K562 (cell line): ENCODE measurements around the gene NLRP9. TPM values are rescaled to one million over a fixed set of nuclear protein-coding genes. Genes with fewer than 3 reads are reported as not detected.
A peak's percentile ranks its signal among the peaks of the same experiment; 100 is the strongest.

Source experiments
- ATAC-seq: fragments of 200-7000 bp; cut with Tn5 transposase; 3 replicates; pipeline ENCODE4 v1.9.1; 2020; ENCODE audit warnings: moderate library complexity
- BruUV-seq: library from RNA; stranded (reverse); fragments of 400-500 nt; replicated peaks from 2 replicates; lab custom pipeline; 2021; lab: Mats Ljungman, UMichigan
- CTCF ChIA-PET: fragments of 300-600 bp; formaldehyde crosslinking; extraction: SDS; loops from one replicate; lab custom pipeline; 2021; ENCODE audit warnings: low intra/inter-chr PET ratio; lab: Yijun Ruan, JAX
- POLR2A ChIA-PET: fragments of 300-600, 350-650 bp; sonication (Branson Sonifier 250); formaldehyde crosslinking; extraction: SDS; loops from one replicate; lab custom pipeline; 2021; ENCODE audit warnings: antibody characterized with exemption, inconsistent platforms; lab: Yijun Ruan, JAX
- DNase-seq, 4 experiments: peaks; one replicate each; pipeline versions ENCODE4 v3.0.0 to v3.0.0-alpha.2; 2011 to 2018; ENCODE audit warnings: low spot score in 3 of 4, mixed read lengths in 3 of 4; ENCODE audit errors: extremely low read depth in 1 of 4
- FAIRE-seq: peaks from 2 replicates; lab custom pipeline; 2011; peaks lifted over from hg19 to GRCh38; lab: Jason Lieb, UNC
- H2AFZ ChIP-seq: 2 replicates; pipeline ENCODE4 v1.6.0; 2011; ENCODE audit warnings: low read depth, low read length, control low read depth, inconsistent platforms
- H3K27ac ChIP-seq: fragments of 200-600 bp; 3 replicates; pipeline ENCODE4 v1.8.0; 2011; ENCODE audit warnings: low read depth, mild to moderate bottlenecking, control low read depth, inconsistent platforms, low read length, moderate library complexity, mixed read lengths; ENCODE audit errors: extremely low read depth
- H3K27me3 ChIP-seq, 2 experiments: fragments of 300-600 bp in 1 of 2; 2 replicates in 1 of 2; 3 replicates in 1 of 2; pipeline versions ENCODE4 v1.6.0 to v1.8.0; 2011; ENCODE audit warnings: inconsistent platforms in 2 of 2, low read length in 2 of 2, mild to moderate bottlenecking in 1 of 2, mixed read lengths in 1 of 2, moderate library complexity in 1 of 2; ENCODE audit not compliant: control insufficient read depth in 2 of 2, insufficient read depth in 2 of 2
- H3K36me3 ChIP-seq: fragments of 300-600 bp; 3 replicates; pipeline ENCODE4 v1.8.0; 2011; ENCODE audit warnings: mild to moderate bottlenecking, low read length, inconsistent platforms; ENCODE audit not compliant: control insufficient read depth, insufficient read depth
- H3K4me1 ChIP-seq, 2 experiments: fragments of 200-600 bp in 1 of 2; replicated peaks in 1 of 2; 2 replicates in 1 of 2; 3 replicates in 1 of 2; pipeline versions ENCODE4 v1.5.1 to v1.8.0; 2011; ENCODE audit warnings: inconsistent platforms in 2 of 2, low read length in 2 of 2, mild to moderate bottlenecking in 1 of 2, mixed read lengths in 1 of 2, moderate library complexity in 1 of 2; ENCODE audit not compliant: control insufficient read depth in 2 of 2, insufficient read depth in 2 of 2
- H3K4me2 ChIP-seq: 2 replicates; pipeline ENCODE4 v1.6.1; 2011; ENCODE audit warnings: low read length, control low read depth, inconsistent platforms, mixed read lengths; ENCODE audit not compliant: insufficient read depth
- H3K4me3 ChIP-seq: fragments of 200-600 bp; sonication (generic), shearing (Covaris generic); 2 replicates; pipeline ENCODE4 v1.5.1; 2016; ENCODE audit warnings: control low read depth, inconsistent platforms
- H3K79me2 ChIP-seq: fragments of 200-600 bp; 3 replicates; pipeline ENCODE4 v1.8.0; 2011; ENCODE audit warnings: low read length, inconsistent platforms; ENCODE audit not compliant: control insufficient read depth, insufficient read depth
- H3K9ac ChIP-seq, 2 experiments: 2 replicates each; pipeline versions ENCODE4 v1.6.0 to v1.6.1; 2011; ENCODE audit warnings: low read depth in 2 of 2, low read length in 2 of 2, control low read depth in 1 of 2, inconsistent platforms in 1 of 2, mild to moderate bottlenecking in 1 of 2, mixed read lengths in 1 of 2; ENCODE audit not compliant: insufficient read depth in 1 of 2
- H3K9me1 ChIP-seq: one replicate; pipeline ENCODE4 v1.6.0; 2011; ENCODE audit warnings: inconsistent platforms, mild to moderate bottlenecking, low read length, moderate library complexity; ENCODE audit not compliant: control insufficient read depth, insufficient read depth
- H3K9me3 ChIP-seq: replicated peaks from 2 replicates; pipeline ENCODE4 v1.5.1; 2011; ENCODE audit warnings: low read depth, low read length, inconsistent platforms; ENCODE audit not compliant: control insufficient read depth, insufficient read depth
- H4K20me1 ChIP-seq: replicated peaks from 2 replicates; pipeline ENCODE4 v1.6.1; 2011; ENCODE audit warnings: low read length, inconsistent platforms, mixed read lengths; ENCODE audit not compliant: control insufficient read depth, insufficient read depth
- CHD4 ChIP-seq: fragments of 200-600 bp; sonication (generic); IDR thresholded peaks from 3 replicates; pipeline ENCODE4 v1.6.1; 2012; ENCODE audit warnings: low read depth, mild to moderate bottlenecking, mixed read lengths, low read length, inconsistent platforms; ENCODE audit not compliant: insufficient read depth, insufficient replicate concordance, poor library complexity, severe bottlenecking
- KDM1A ChIP-seq, 2 experiments: fragments of 450-650 bp; IDR thresholded peaks; 2 replicates each; pipeline ENCODE4 v1.6.1; 2016; ENCODE audit warnings: mild to moderate bottlenecking in 2 of 2
- NBN ChIP-seq: fragments of 450-650 bp; IDR thresholded peaks from 2 replicates; pipeline ENCODE4 v1.6.1; 2016; ENCODE audit warnings: low read depth, mild to moderate bottlenecking
- NFYB ChIP-seq: IDR thresholded peaks from 2 replicates; pipeline ENCODE4 v1.6.1; 2011; ENCODE audit warnings: mild to moderate bottlenecking, moderate library complexity; ENCODE audit not compliant: insufficient read length; ENCODE audit errors: extremely low read depth
- POLR2G ChIP-seq: fragments of 200-400 bp; formaldehyde crosslinking; IDR thresholded peaks from 2 replicates; pipeline ENCODE4 v1.6.1; 2017; ENCODE audit warnings: low read depth, mild to moderate bottlenecking, antibody characterized with exemption, low read length, moderate library complexity
- RBFOX2 ChIP-seq: fragments of 200-400 bp; formaldehyde crosslinking; IDR thresholded peaks from 2 replicates; pipeline ENCODE4 v1.6.1; 2017; ENCODE audit warnings: low read depth, mild to moderate bottlenecking, low read length, moderate library complexity
- WGBS: fragments of 100-300 bp; shearing (Covaris generic); methylation state at CpG from one replicate; pipeline ENCODE4 v1.1.6; 2016; ENCODE audit warnings: low coverage, mixed read lengths; ENCODE audit not compliant: insufficient coverage; ENCODE audit errors: missing lambda C conversion rate; 5-methylcytosine and 5-hydroxymethylcytosine counted together
- in situ Hi-C: fragments of 300-500 bp; cut with MboI; formaldehyde crosslinking; loops from 4 replicates; pipeline ENCODE4 v1.15.0; 2018; ENCODE audit warnings: inconsistent platforms, mixed read lengths
- intact Hi-C: fragments of 100-400 bp; cut with micrococcal nuclease; formaldehyde crosslinking; loops from 2 replicates; pipeline ENCODE4 v1.14.2; 2022
- polyA plus RNA-seq, 8 experiments: library from polyadenylated mRNA; depleted of rRNA in 4 of 8; stranded (reverse) in 5 of 8; unstranded in 3 of 8; fragments of >200 nt; fragmentation: Nextera tagmentation in 2 of 8; fragmentation: Illumina TruSeq in 1 of 8; extraction: Ambion mirVana in 2 of 8; extraction: Trizol in 1 of 8; gene quantifications; 2 replicates each; pipeline versions ENCODE4 v1.2.1 to v1.2.3, GENCODE V29; 2011 to 2014; ENCODE audit warnings: inconsistent platforms in 1 of 8, missing spikeins in 1 of 8
- total RNA-seq, 7 experiments: library from RNA; depleted of rRNA in 6 of 7; stranded (reverse); fragments of >200 nt in 6 of 7; fragmentation: Illumina TruSeq in 2 of 7; extraction: Trizol in 2 of 7; gene quantifications; 2 replicates each; pipeline versions ENCODE4 v1.2.1 to v1.2.3, GENCODE V29; 2011 to 2021; ENCODE audit warnings: low replicate concordance in 1 of 7

NLRP9 gene
- total and polyA plus RNA-seq, 9 of the 15 experiments (the other 6 are each of a cell fraction or from before 2014, with no cell fraction given), result not detected

DNA sequence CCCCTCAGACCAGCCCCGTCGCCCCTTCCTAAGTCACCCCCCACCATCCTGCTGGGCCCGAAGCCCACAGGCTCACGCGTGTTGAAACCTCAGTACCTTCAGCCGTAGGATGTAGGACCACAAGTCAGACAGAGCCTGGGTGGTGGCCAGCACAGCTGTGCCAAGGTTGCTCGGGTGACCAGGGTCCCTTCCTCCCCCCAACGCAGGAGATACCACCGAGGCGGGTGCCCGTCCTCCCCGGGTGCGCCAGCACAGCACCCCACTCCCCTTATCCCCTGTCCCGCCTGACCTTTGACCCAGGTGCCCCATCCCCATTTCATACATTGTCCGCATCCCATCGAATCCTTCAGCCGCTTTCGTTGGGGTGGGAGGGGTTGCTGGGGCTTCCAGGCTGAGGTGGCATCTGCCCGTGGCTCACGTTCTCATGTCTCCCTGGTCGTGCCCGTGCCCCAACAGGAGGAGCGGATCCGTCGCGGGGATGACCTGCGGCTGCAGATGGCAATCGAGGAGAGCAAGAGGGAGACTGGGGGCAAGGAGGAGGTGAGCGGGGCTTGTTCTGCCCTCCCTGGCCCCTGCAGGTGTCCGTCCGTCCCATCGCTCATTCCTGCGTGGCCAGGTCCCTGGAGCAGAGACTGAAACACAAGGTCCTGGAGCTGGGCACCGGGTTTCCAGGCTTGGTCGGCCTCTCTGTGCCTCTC is 48.6 kb downstream of the NLRP9 start:
- H3K9me1 ChIP-seq, result no peaks in the 10 kb centered on the region
- no peaks in the 10 kb centered on the region for H3K9me3 ChIP-seq
- no peak for DNase-seq
- H3K36me3 ChIP-seq, result peaks cover 90% of the 10 kb centered on the region; the same call in 2 of the 3 replicates
- WGBS, result 93% methylated on average over 15 of the region's 35 CpGs
- no peak overlapping the region for H2AFZ ChIP-seq
- H3K4me3 ChIP-seq, result no peak overlapping the region
- BruUV-seq, result no TSS peak
- TF ChIP-seq POLR2G (0 out of 2 replicates have a peak, but pooled peaks have one; percentile 11), KDM1A (IDR thresholded peaks at IDR 0.05) (no peak), CHD4 (no peak), RBFOX2 (peak; percentile 11), NBN (no peak), NFYB (no peak)
- FAIRE-seq, result no peak
- in situ Hi-C loops (no loop called here), intact Hi-C loops (no loop called here)
- no peak overlapping the region for H3K27ac ChIP-seq
- ATAC-seq, result no peak
- H3K9ac ChIP-seq, result peak overlapping the region in 1 of 2 experiments; percentile 26; a peak in 1 of 4 replicates
- no peak overlapping the region for H3K4me2 ChIP-seq
- ChIA-PET CTCF (no interaction called here), POLR2A (interaction anchor here (0.6 kb wide), 1 partner anchor 33 kb away, joined by 3 read pairs; no protein-coding TSS in a partner anchor)
- H3K4me1 ChIP-seq, result peaks cover 0 to 59% of the 10 kb centered on the region in 2 experiments; a peak in 3 of 5 replicates
- H4K20me1 ChIP-seq, result peaks cover 32% of the 10 kb centered on the region
- no peaks in the 10 kb centered on the region for H3K27me3 ChIP-seq
- H3K79me2 ChIP-seq, result peaks cover 9% of the 10 kb centered on the region; the same call in 2 of the 3 replicates
